ENCODE measurements around the gene CCDC15.
A peak's percentile ranks its signal among the peaks of the same experiment; 100 is the strongest.

Gene CCDC15

GRCh38 chr11:125057693-125058016, 103.7 kb downstream of the CCDC15 start:
- DNase-seq (ENCODE audit: low read depth): no peak
- no peak overlapping the region for H3K4me3 ChIP-seq (ENCODE audit: low read depth, low read length)

GRCh38 chr11:125061281-125061680, 107.3 kb downstream of the CCDC15 start:
- no peak overlapping the region for H3K4me3 ChIP-seq (ENCODE audit: low read depth, low read length)
- DNase-seq (ENCODE audit: low read depth): no peak

- DNase-seq (ENCODE audit: low read depth): no peak
- H3K4me3 ChIP-seq (ENCODE audit: low read depth, low read length): peak overlapping the region; percentile 65
These were observed 108.4 kb downstream of the CCDC15 start for GRCh38 chr11:125062218-125062930.

- no peak for DNase-seq (ENCODE audit: low read depth)
- H3K4me3 ChIP-seq (ENCODE audit: low read depth, low read length): peak within 1 kb of the TSS; percentile 65
These were observed 109.0 kb downstream of the CCDC15 start, which contains the start of gene SLC37A2 for GRCh38 chr11:125062931-125063428. Gene SLC37A2 (plus strand): TSS chr11:125063305. CDS start chr11:125063368, 63 bp downstream.

- H3K4me3 ChIP-seq (ENCODE audit: low read depth, low read length): peak overlapping the region; percentile 65
- DNase-seq (ENCODE audit: low read depth): no peak
These were observed 109.5 kb downstream of the CCDC15 start for GRCh38 chr11:125063429-125064043.

- no peak for DNase-seq (ENCODE audit: low read depth)
- H3K4me3 ChIP-seq (ENCODE audit: low read depth, low read length): no peak overlapping the region
These were observed 110.1 kb downstream of the CCDC15 start for GRCh38 chr11:125064070-125064469.

GRCh38 chr11:125068368-125068767, 114.4 kb downstream of the CCDC15 start:
- H3K4me3 ChIP-seq (ENCODE audit: low read depth, low read length): no peak overlapping the region
- DNase-seq (ENCODE audit: low read depth): no peak

GRCh38 chr11:125069008-125069407, 115.0 kb downstream of the CCDC15 start:
- H3K4me3 ChIP-seq (ENCODE audit: low read depth, low read length): no peak overlapping the region
- DNase-seq (ENCODE audit: low read depth): no peak

- no peak overlapping the region for H3K4me3 ChIP-seq (ENCODE audit: low read depth, low read length)
- no peak for DNase-seq (ENCODE audit: low read depth)
These were observed 115.8 kb downstream of the CCDC15 start for GRCh38 chr11:125069796-125070195.

- H3K4me3 ChIP-seq (ENCODE audit: low read depth, low read length): no peak overlapping the region
- no peak for DNase-seq (ENCODE audit: low read depth)
These were observed 116.8 kb downstream of the CCDC15 start for GRCh38 chr11:125070699-125071254.

- no peak for DNase-seq (ENCODE audit: low read depth)
- H3K4me3 ChIP-seq (ENCODE audit: low read depth, low read length): no peak overlapping the region
These were observed 117.4 kb downstream of the CCDC15 start for GRCh38 chr11:125071435-125071834.

- DNase-seq (ENCODE audit: low read depth): no peak
- no peak overlapping the region for H3K4me3 ChIP-seq (ENCODE audit: low read depth, low read length)
These were observed 117.8 kb downstream of the CCDC15 start for GRCh38 chr11:125071846-125072217.

GRCh38 chr11:125072218-125072960, 118.4 kb downstream of the CCDC15 start:
- no peak overlapping the region for H3K4me3 ChIP-seq (ENCODE audit: low read depth, low read length)
- no peak for DNase-seq (ENCODE audit: low read depth)

- DNase-seq (ENCODE audit: low read depth): no peak
- H3K4me3 ChIP-seq (ENCODE audit: low read depth, low read length): no peak overlapping the region
These were observed 119.1 kb downstream of the CCDC15 start for GRCh38 chr11:125072961-125073590.

- H3K4me3 ChIP-seq (ENCODE audit: low read depth, low read length): no peak overlapping the region
- no peak for DNase-seq (ENCODE audit: low read depth)
These were observed 119.8 kb downstream of the CCDC15 start for GRCh38 chr11:125073616-125074483.

GRCh38 chr11:125074511-125075241, 120.7 kb downstream of the CCDC15 start:
- no peak overlapping the region for H3K4me3 ChIP-seq (ENCODE audit: low read depth, low read length)
- no peak for DNase-seq (ENCODE audit: low read depth)

GRCh38 chr11:125075242-125075625, 121.2 kb downstream of the CCDC15 start:
- H3K4me3 ChIP-seq (ENCODE audit: low read depth, low read length): no peak overlapping the region
- DNase-seq (ENCODE audit: low read depth): no peak

- H3K4me3 ChIP-seq (ENCODE audit: low read depth, low read length): no peak overlapping the region
- DNase-seq (ENCODE audit: low read depth): no peak
These were observed 121.9 kb downstream of the CCDC15 start for GRCh38 chr11:125075900-125076317.

All from skeletal muscle cell (primary cell).